GM13977 (cell line): ENCODE results near the gene RAPGEF5.
A peak's percentile ranks its signal among the peaks of the same experiment; 100 is the strongest.

Source experiments
- DNase-seq: peaks from one replicate; pipeline ENCODE4 v3.0.0; 2012; ENCODE audit warnings: low spot score
- CTCF ChIP-seq: IDR thresholded peaks from 2 replicates; pipeline ENCODE4 v1.5.1; 2012; ENCODE audit warnings: mild to moderate bottlenecking, control low read depth; ENCODE audit not compliant: insufficient read depth; ENCODE audit errors: extremely low read depth, missing control alignments
- in situ Hi-C: fragments of 300-500 bp; cut with MboI; formaldehyde crosslinking; loops from one replicate; pipeline ENCODE4 v1.12.0; 2022; ENCODE audit warnings: low sequenced_read_pairs, low pct_unique_long_range_greater_than_20kb, mixed read lengths, inconsistent platforms; ENCODE audit not compliant: unreplicated experiment

The RAPGEF5 gene

DNA sequence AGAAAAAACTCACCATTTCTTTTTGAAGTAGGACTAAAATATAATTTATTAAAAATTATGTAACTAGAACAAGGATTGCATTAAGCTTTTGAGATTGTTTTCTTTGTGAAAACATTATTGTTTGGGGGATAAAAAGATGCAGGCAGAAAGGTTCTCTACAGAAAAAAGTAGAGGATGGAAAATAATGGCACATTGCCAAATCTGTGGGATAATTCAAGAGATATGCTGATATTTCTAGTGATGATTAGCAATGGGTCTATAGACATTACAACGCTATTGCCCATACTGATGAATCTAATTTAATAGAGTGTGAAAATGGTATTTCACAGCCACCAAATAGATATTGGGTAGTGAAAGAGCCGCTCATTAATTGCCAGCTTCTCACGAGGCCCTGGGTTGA is 204.3 kb downstream of the RAPGEF5 start:
- DNase-seq, result no peak
- no peak for TF ChIP-seq CTCF
- in situ Hi-C loops, result no loop called here

DNA sequence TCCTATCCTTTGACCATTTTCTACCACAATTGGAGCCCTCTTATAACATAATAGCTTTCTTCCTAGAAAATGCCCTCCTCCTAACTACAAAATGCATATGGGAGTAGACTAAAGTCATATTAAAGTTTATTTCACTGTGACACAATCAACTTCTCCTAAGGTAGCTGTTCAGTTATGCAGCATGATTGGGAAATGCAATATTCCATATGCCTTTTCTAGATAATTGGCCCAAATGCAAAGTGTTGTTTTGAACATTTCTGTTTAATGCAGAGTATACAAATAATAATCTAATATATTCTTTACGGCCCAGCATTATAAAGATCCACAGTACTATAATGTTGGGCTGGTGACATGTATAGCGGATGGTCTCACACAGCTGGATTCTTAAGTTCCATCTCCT is 205.1 kb downstream of the RAPGEF5 start:
- no peak for TF ChIP-seq CTCF
- no peak for DNase-seq
- in situ Hi-C loops, result no loop called here

DNA sequence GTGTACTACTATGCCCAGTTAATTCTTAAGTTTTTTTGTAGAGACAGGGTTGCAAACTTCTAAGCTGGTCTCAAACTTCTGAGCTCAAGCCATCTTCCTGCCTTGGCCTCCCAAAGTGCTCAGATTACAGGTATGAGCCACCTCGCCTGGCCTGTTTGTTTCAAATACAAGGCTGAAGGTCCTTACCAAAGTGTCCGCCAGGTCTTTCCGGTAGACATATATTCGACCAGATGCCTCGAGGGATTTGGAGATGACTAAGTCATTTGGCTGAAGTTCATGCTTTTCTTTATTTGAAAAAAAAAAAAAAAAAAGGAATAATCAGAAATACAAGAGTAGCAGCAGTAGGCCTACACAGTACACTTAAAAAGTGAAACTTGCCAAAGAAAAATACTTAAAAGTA is 206.7 kb downstream of the RAPGEF5 start:
- TF ChIP-seq CTCF, result no peak

GRCh38 chr7:22147868-22148267 is 209.1 kb downstream of the RAPGEF5 start:
- in situ Hi-C loops, result no loop called here
- TF ChIP-seq CTCF, result no peak
- no peak for DNase-seq

More for the DNA sequence above, 206.7 kb downstream of the RAPGEF5 start:
- no peak for DNase-seq
- in situ Hi-C loops, result no loop called here

- no peak for TF ChIP-seq CTCF
- in situ Hi-C loops, result no loop called here
- DNase-seq, result peak; percentile 9
Observed at GRCh38 chr7:22146961-22147512, 209.9 kb downstream of the RAPGEF5 start.

DNA sequence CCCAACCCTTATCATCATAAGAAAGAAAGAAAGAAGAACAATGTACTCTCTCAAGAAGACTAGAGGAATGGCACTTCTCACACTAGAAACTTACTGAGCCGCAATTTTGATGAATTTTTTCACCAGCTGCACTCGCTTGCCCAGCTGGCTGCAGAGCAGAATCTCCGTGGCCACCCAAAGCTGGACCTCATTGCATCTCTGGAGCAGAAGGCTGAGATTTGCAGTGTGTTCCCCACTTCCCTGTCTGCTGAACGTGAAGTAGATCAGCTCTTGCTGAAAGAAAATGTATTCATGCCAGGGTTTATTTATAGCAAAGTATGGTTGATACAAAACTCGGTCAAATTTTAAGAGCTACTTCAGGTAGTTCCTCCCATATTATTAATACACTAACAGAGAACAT is 212.0 kb downstream of the RAPGEF5 start:
- TF ChIP-seq CTCF, result no peak
- DNase-seq, result no peak
- in situ Hi-C loops, result no loop called here

GRCh38 chr7:22143491-22143890 is 213.5 kb downstream of the RAPGEF5 start:
- in situ Hi-C loops, result no loop called here
- DNase-seq, result no peak
- no peak for TF ChIP-seq CTCF
